Measurements from ENCODE around the gene LEAP2. TPM values are rescaled to one million over a fixed set of nuclear protein-coding genes. Genes with fewer than 3 reads are reported as not detected.
A peak's percentile ranks its signal among the peaks of the same experiment; 100 is the strongest.

Gene LEAP2, protein sequence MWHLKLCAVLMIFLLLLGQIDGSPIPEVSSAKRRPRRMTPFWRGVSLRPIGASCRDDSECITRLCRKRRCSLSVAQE
- total RNA-seq (2014; rRNA removed) (0.36 TPM in 1 of 2 replicates, not detected in the other), Bru-seq, nascent RNA (percentile 42 among the genes with signal in this experiment), BruChase-seq, experiment 1, labeled RNA remaining after a 6-hour chase (percentile 67 among the genes with signal in this experiment), BruChase-seq, experiment 2, labeled RNA remaining after a 2-hour chase (percentile 57 among the genes with signal in this experiment)
- long read RNA-seq, partial matches to known transcripts: 1 of 9 reads
- long read RNA-seq, other reads (novel, unspliced or antisense): 6 of 9 reads

DNA sequence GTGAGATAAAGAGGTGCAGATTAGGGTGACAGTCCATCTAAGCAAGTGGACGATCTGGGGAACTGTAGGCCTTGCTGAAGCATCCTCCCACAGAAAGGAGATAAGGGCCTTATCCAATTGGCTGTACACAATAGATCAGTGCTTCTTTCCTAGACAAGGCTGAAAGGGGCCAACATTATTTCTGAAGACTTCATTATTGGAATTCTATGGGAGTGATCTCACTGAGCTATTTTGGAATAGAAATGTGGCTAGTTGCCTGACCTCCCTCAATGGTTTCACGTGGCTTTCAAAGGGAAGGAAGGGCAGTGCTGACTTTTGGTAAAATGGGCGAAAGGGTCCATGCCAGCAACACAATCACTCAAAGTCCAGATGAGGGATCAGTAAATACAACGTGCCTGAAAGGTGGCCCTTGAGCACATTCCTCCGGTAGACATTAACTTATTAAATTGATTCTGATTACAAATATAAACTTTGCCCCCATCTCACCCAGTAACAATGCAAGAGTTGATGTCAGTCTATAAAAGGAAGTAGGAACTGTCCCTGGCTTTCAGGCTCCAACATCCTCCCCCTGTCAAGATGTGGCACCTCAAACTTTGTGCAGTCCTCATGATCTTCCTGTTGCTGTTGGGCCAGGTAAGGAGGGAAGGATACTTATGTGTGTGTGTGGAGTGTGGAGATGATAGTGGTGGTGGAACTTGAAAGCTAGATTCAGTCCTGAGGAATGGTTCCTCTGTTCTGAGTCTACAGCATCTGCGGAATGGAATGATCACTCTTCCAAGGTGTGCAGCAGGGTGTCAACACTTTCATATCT, at the start of gene LEAP2:
TSS of gene LEAP2 (plus strand) at position 550 of the 811 bp plus-strand sequence. CDS start at position 577, 27 bp downstream.
- H4K20me1 ChIP-seq (ENCODE audit: low read length): no peaks in the 10 kb centered on the region
- ATAC-seq (no peak; the same call in 1 of the 2 replicates), DNase-seq (no peak)
- H3K79me2 ChIP-seq (ENCODE audit: low read length): no peaks in the 10 kb centered on the region
- no peaks in the 10 kb centered on the region for H3K9me2 ChIP-seq (replicated peaks; ENCODE audit: low read length)
- no peaks in the 10 kb centered on the region for H3K27me3 ChIP-seq (ENCODE audit: low read length)
- POLR2A ChIA-PET (ENCODE audit: unreplicated experiment): no interaction called here
- H3K36me3 ChIP-seq (ENCODE audit: low read depth, low read length): peaks cover 8% of the 10 kb centered on the region; the same call in 1 of the 2 replicates
- H3K27ac ChIP-seq (ENCODE audit: low read length): no peak within 1 kb of the TSS
- no peak within 1 kb of the TSS for H2AFZ ChIP-seq (ENCODE audit: low read length)
- no peaks in the 10 kb centered on the region for H3K4me1 ChIP-seq (ENCODE audit: insufficient read depth, low read length)
- intact Hi-C loops (cut with micrococcal nuclease): no loop called here
- TF ChIP-seq, protein P1, sequence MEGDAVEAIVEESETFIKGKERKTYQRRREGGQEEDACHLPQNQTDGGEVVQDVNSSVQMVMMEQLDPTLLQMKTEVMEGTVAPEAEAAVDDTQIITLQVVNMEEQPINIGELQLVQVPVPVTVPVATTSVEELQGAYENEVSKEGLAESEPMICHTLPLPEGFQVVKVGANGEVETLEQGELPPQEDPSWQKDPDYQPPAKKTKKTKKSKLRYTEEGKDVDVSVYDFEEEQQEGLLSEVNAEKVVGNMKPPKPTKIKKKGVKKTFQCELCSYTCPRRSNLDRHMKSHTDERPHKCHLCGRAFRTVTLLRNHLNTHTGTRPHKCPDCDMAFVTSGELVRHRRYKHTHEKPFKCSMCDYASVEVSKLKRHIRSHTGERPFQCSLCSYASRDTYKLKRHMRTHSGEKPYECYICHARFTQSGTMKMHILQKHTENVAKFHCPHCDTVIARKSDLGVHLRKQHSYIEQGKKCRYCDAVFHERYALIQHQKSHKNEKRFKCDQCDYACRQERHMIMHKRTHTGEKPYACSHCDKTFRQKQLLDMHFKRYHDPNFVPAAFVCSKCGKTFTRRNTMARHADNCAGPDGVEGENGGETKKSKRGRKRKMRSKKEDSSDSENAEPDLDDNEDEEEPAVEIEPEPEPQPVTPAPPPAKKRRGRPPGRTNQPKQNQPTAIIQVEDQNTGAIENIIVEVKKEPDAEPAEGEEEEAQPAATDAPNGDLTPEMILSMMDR (conservative IDR thresholded peaks at IDR 0.05; ENCODE audit: low read depth, low read length): no peak
- no peak for TF ChIP-seq EZH2phosphoT487 (IDR thresholded peaks at IDR 0.05; ENCODE audit: borderline replicate concordance, low read length)
- no peak for TF ChIP-seq EZH2 (IDR thresholded peaks at IDR 0.05; ENCODE audit: low read length, unreplicated experiment)
- H3K9ac ChIP-seq (ENCODE audit: low read length): no peak within 1 kb of the TSS
- no TSS peak for BruUV-seq (replicated peaks)
- no peaks in the 10 kb centered on the region for H3K9me3 ChIP-seq (ENCODE audit: low read length)
- no peak within 1 kb of the TSS for H3K4me3 ChIP-seq (ENCODE audit: low read length)
- H3K4me2 ChIP-seq (ENCODE audit: low read length): no peak within 1 kb of the TSS
- CTCF ChIA-PET: interaction anchor here (1.0 kb wide), 1 partner anchor 10 kb away, joined by 3 read pairs; no protein-coding TSS in a partner anchor
- H3F3A ChIP-seq (ENCODE audit: low read length, unreplicated experiment): no peaks in the 10 kb centered on the region

DNA sequence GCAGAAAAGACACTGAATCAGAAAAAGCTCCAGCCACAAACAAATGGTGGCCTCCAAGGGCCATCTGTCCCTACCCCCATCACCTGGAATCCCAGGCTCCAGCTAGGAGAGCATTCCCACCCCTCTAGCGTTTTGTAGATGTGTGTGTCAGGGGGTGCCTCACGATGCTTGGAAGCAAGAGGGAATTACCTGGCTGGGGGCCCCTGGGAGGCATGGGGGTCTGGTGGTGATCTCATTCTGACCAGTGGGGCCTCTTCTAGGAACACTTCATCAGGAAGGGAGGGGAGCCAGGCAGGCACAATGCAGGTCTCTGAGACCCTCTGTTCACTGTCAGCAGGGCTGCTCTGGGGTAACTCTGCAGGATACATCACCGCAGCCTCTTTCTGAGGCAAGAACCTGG, 49.0 kb upstream of the LEAP2 start:
- Histone ChIP-seq H3K9me2 (replicated peaks; ENCODE audit: low read length) (no peaks in the 10 kb centered on the region), H3K4me2 (ENCODE audit: low read length) (no peak overlapping the region)

More for the DNA sequence above, 49.0 kb upstream of the LEAP2 start:
- Histone ChIP-seq H4K20me1 (ENCODE audit: low read length) (no peaks in the 10 kb centered on the region), H2AFZ (ENCODE audit: low read length) (no peak overlapping the region), H3K4me1 (ENCODE audit: insufficient read depth, low read length) (peaks cover 5% of the 10 kb centered on the region), H3K4me3 (ENCODE audit: low read length) (no peak overlapping the region), H3K36me3 (ENCODE audit: low read depth, low read length) (no peaks in the 10 kb centered on the region), H3K9me3 (ENCODE audit: low read length) (no peaks in the 10 kb centered on the region), H3F3A (ENCODE audit: low read length, unreplicated experiment) (no peaks in the 10 kb centered on the region), H3K9ac (ENCODE audit: low read length) (no peak overlapping the region), H3K27ac (ENCODE audit: low read length) (no peak overlapping the region), H3K27me3 (ENCODE audit: low read length) (no peaks in the 10 kb centered on the region), H3K79me2 (ENCODE audit: low read length) (peaks cover 12% of the 10 kb centered on the region; the same call in 1 of the 2 replicates)
- DNase-seq (no peak), ATAC-seq (no peak)
- no peak for TF ChIP-seq EZH2 (IDR thresholded peaks at IDR 0.05; ENCODE audit: low read length, unreplicated experiment)
- TF ChIP-seq, protein P1 (conservative IDR thresholded peaks at IDR 0.05; ENCODE audit: low read depth, low read length): no peak
- no peak for TF ChIP-seq EZH2phosphoT487 (IDR thresholded peaks at IDR 0.05; ENCODE audit: borderline replicate concordance, low read length)
- intact Hi-C loops (cut with micrococcal nuclease): loop anchor here (5.0 kb wide), 4 partner anchors 47 to 437 kb away; partner anchors contain the start of gene SEPTIN8
- ChIA-PET CTCF (no interaction called here), POLR2A (ENCODE audit: unreplicated experiment) (no interaction called here)
- no TSS peak for BruUV-seq (replicated peaks)
